ENCODE measurements around the gene SCAF11. TPM values are rescaled to one million over a fixed set of nuclear protein-coding genes. Genes with fewer than 3 reads are reported as not detected.

SCAF11 gene
- 54.6 and 82.3 TPM in 2 replicates for total RNA-seq

GRCh38 chr12:45990468-45991283 is at the start of gene SCAF11:
SCAF11 (minus strand) TSS chr12:45990574; CDS start chr12:45964167, 26,407 bp downstream.

